HL-60 (cell line): Measurements from ENCODE around the gene MFSD2A.
A peak's percentile ranks its signal among the peaks of the same experiment; 100 is the strongest.

Experiments
- DNase-seq, 2 experiments: peaks; one replicate each; pipeline ENCODE4 v3.0.0-alpha.2; 2010 to 2020; ENCODE audit warnings: low read depth in 1 of 2, low spot score in 1 of 2
- H3K27ac ChIP-seq: fragments of 250-450 bp; sonication (Bioruptor Pico); replicated peaks from 2 replicates; pipeline ENCODE4 v1.5.1; 2020; ENCODE audit warnings: mild to moderate bottlenecking, moderate library complexity
- H3K27me3 ChIP-seq: fragments of 250-450 bp; sonication (Bioruptor Pico); 2 replicates; pipeline ENCODE4 v1.5.1; 2021; ENCODE audit warnings: mild to moderate bottlenecking, moderate library complexity; ENCODE audit not compliant: insufficient read depth, poor library complexity, severe bottlenecking
- H3K4me3 ChIP-seq: replicated peaks from 2 replicates; pipeline ENCODE4 v1.5.1; 2011; ENCODE audit warnings: mild to moderate bottlenecking, control low read depth, low read length; ENCODE audit not compliant: insufficient read depth
- GABPA ChIP-seq: IDR thresholded peaks from 2 replicates; pipeline ENCODE4 v1.6.1; 2012; ENCODE audit warnings: low read depth
- POLR2AphosphoS5 ChIP-seq: IDR thresholded peaks from 2 replicates; pipeline ENCODE4 v1.6.1; 2012; ENCODE audit warnings: low read depth
- SPI1 ChIP-seq: IDR thresholded peaks from 2 replicates; pipeline ENCODE4 v1.6.1; 2012; ENCODE audit warnings: low read depth, mild to moderate bottlenecking, borderline replicate concordance
- TF ChIP-seq, protein P1 (sequence below): IDR thresholded peaks from one replicate; pipeline ENCODE4 v1.5.1; 2011; ENCODE audit warnings: low read length, control low read depth, inconsistent platforms; ENCODE audit not compliant: insufficient read depth
- TF ChIP-seq, protein P2 (sequence below): IDR thresholded peaks from 2 replicates; pipeline ENCODE4 v1.6.1; 2012; ENCODE audit warnings: low read depth; ENCODE audit not compliant: insufficient replicate concordance

The MFSD2A gene

GRCh38 chr1:40014253-40014706 is 59.3 kb downstream of the MFSD2A start:
- TF ChIP-seq POLR2AphosphoS5 (no peak), SPI1 (no peak), GABPA (no peak)
- TF ChIP-seq, protein P1, sequence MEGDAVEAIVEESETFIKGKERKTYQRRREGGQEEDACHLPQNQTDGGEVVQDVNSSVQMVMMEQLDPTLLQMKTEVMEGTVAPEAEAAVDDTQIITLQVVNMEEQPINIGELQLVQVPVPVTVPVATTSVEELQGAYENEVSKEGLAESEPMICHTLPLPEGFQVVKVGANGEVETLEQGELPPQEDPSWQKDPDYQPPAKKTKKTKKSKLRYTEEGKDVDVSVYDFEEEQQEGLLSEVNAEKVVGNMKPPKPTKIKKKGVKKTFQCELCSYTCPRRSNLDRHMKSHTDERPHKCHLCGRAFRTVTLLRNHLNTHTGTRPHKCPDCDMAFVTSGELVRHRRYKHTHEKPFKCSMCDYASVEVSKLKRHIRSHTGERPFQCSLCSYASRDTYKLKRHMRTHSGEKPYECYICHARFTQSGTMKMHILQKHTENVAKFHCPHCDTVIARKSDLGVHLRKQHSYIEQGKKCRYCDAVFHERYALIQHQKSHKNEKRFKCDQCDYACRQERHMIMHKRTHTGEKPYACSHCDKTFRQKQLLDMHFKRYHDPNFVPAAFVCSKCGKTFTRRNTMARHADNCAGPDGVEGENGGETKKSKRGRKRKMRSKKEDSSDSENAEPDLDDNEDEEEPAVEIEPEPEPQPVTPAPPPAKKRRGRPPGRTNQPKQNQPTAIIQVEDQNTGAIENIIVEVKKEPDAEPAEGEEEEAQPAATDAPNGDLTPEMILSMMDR, result no peak
- TF ChIP-seq, protein P2, sequence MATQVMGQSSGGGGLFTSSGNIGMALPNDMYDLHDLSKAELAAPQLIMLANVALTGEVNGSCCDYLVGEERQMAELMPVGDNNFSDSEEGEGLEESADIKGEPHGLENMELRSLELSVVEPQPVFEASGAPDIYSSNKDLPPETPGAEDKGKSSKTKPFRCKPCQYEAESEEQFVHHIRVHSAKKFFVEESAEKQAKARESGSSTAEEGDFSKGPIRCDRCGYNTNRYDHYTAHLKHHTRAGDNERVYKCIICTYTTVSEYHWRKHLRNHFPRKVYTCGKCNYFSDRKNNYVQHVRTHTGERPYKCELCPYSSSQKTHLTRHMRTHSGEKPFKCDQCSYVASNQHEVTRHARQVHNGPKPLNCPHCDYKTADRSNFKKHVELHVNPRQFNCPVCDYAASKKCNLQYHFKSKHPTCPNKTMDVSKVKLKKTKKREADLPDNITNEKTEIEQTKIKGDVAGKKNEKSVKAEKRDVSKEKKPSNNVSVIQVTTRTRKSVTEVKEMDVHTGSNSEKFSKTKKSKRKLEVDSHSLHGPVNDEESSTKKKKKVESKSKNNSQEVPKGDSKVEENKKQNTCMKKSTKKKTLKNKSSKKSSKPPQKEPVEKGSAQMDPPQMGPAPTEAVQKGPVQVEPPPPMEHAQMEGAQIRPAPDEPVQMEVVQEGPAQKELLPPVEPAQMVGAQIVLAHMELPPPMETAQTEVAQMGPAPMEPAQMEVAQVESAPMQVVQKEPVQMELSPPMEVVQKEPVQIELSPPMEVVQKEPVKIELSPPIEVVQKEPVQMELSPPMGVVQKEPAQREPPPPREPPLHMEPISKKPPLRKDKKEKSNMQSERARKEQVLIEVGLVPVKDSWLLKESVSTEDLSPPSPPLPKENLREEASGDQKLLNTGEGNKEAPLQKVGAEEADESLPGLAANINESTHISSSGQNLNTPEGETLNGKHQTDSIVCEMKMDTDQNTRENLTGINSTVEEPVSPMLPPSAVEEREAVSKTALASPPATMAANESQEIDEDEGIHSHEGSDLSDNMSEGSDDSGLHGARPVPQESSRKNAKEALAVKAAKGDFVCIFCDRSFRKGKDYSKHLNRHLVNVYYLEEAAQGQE, result no peak
- peak in 1 of 2 experiments; percentile 61 for DNase-seq
- Histone ChIP-seq H3K27ac (no peak overlapping the region), H3K4me3 (no peak overlapping the region), H3K27me3 (no peaks in the 10 kb centered on the region)

DNA sequence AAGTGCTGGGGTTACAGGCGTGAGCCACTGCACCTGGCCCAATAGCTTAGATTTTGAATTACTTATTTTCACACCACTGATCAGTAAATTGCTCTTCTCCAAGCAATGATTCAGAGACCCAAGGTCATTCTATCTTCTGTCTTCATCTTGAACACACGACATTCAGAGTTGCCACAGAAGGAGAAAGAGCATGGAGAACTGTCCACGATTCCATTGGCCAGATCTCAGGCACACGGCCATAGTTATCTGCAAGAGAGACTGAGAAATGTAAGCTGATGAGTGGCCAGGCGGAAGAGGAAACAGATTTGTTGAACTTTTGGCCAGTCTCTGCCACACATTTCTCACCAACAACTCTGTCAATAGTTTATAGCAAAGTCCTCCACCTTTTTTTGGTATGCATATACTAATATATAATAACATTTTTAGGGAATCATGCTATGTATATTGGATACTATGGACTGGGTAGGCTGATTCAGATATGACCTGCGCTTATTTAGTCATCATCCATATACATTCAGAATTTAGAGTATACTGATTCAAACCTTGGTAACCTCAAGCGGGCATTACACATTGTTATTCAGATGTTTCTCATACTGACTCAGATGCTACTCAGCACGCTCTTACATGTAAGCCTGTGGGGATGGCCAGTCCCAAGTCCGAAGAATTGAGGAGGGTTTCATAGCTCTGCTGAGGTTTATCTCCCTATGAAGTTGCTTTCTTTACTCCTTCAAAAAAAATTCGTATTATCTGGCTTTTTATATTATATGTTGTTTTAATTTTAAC is 60.1 kb downstream of the MFSD2A start:
- Histone ChIP-seq H3K27ac (no peak overlapping the region), H3K27me3 (no peaks in the 10 kb centered on the region), H3K4me3 (no peak overlapping the region)
- no peak for TF ChIP-seq SPI1
- TF ChIP-seq, protein P1, result no peak
- DNase-seq, result no peak

DNA sequence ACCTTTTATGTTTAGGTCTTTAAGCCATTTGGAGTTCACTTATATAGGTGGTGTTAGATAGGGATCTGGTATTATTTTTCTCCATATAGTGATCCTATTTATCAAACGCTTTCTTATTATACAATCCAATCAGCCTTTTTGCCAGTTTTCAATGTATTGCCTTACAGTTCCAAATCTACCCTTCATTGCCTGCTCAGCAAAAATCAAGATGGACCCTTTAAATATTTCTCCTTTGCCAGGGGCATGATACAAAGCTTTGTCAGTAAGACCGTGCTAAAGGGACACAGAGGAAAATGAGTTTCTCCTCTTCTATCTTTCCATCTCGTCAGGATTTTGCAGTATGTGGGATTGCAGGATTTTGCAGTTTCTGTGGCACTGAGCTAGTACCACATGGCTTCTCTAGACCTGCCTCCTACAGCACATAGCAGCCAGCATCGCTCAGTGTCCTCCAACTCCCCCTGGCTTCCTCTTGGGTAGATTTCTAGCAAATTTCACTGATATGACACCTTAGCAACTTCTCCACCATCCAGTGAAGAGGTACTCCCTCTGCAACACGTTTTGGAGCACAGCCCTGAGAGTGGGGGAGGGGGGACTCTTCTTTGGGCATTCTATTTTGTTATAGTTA is 63.1 kb downstream of the MFSD2A start:
- TF ChIP-seq, protein P2, result no peak
- TF ChIP-seq, protein P1, result no peak
- TF ChIP-seq SPI1 (no peak), GABPA (no peak), POLR2AphosphoS5 (no peak)
- Histone ChIP-seq H3K27me3 (no peaks in the 10 kb centered on the region), H3K4me3 (no peak overlapping the region), H3K27ac (no peak overlapping the region)
- DNase-seq, result no peak
